HG03108 (cell line): ENCODE results near the gene SPATA3.

ENCODE experiments used
- ATAC-seq: cut with Tn5 transposase; IDR thresholded peaks from one replicate; pipeline ENCODE4 v1.9.1; 2021; ENCODE audit warnings: moderate library complexity; ENCODE audit not compliant: unreplicated experiment

The SPATA3 gene

DNA sequence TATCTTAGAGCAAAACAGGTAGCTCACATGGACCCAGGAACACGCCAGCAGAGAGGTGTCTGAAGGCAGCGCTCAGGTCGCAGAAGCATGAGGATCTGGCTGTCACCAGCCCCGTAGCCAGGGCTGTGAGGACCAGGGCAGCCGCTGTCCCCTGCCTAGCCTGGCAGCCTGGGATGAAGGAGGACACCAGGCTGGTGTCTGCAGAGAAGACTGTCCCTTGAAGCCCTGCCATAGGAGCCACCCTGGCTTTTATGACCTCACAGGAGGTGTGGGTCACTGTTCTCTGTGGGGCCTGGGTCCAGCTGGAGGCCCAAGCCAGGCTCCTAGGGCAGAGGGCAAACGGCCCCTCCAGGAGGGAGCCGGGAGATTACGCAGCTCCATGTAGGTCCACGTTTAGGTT, at the start of gene SPATA3:
Gene SPATA3, plus strand, starts transcription at position 301 of the 400 bp plus-strand sequence. CDS start 113 bp downstream, outside the sequence.
- ATAC-seq: no peak

DNA sequence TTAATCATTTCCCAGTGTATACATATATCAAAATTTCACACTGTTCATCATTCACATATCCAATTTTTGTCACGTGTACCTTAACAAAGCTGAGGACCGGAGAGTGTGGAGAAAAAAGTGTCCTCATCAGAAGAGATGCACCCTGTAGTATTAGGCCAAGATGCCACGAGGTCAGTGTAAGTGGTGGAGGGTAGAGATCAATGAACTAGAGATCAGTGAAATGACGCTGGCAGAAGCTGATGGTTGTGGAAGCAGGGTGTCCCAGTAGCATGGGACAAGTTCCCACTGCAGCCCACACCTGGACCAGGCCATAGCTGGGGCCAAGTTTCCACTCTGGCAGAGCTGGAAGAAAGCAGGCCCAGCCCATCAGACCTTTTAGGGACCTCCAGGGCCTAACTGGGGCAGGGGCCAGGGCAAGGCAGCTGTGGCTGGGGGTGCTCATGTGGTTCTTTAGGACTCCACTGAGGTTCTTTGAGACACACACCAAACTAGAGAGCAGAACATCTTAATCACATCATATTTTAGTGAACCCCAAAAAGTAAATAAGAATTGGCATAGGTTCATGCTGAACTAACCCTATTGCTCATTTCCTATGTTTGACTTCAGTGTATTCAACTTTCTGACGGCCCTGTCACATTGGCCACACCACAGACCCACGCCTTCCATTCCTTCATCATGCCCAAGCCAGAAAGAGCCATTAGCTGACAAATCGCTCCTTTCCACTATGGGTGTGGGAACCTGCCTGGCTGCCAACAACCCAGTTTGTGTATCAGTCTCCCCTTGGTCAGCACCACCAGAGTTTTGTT, 49.3 kb upstream of the SPATA3 start:
- no peak for ATAC-seq

DNA sequence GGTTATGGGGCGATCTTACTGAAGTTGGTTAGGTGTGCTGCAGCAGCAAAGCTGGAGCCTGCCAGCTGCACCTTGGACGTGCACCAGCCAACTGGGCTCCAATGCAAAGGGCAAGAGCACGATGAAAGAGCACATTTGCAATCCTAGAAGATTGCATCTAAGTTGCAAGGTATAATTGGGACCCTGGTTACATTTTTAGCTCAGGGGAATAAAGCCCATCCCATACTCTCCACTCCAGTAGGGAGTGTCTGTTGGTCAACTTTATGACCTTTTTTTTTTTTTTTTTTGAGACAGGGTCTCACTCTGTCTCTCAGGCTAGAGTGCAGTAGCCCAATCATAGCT, 48.7 kb upstream of the SPATA3 start:
- ATAC-seq: no peak

DNA sequence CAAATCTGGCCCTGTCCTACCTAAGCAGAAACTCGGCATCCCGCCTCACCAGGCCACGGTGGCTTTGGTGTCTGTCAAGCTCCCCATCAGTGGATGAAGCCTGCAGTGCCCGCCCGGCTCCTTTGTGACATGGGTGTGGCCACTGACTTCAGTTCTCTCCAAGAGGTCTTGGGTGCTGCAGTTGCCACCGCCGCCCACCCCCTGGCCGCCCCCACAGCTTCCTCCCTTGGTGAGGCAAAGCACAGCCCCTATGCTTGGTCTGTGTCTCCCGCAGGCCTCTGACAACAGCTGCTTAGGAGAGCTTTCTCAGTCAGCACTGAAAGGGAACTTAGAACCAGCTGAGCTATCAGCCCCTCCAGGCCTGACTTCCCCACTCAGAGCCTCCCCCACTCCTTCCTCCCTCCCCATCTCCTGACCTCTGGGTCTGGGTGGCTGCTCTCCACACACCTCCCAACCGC, 48.0 kb upstream of the SPATA3 start:
- no peak for ATAC-seq

DNA sequence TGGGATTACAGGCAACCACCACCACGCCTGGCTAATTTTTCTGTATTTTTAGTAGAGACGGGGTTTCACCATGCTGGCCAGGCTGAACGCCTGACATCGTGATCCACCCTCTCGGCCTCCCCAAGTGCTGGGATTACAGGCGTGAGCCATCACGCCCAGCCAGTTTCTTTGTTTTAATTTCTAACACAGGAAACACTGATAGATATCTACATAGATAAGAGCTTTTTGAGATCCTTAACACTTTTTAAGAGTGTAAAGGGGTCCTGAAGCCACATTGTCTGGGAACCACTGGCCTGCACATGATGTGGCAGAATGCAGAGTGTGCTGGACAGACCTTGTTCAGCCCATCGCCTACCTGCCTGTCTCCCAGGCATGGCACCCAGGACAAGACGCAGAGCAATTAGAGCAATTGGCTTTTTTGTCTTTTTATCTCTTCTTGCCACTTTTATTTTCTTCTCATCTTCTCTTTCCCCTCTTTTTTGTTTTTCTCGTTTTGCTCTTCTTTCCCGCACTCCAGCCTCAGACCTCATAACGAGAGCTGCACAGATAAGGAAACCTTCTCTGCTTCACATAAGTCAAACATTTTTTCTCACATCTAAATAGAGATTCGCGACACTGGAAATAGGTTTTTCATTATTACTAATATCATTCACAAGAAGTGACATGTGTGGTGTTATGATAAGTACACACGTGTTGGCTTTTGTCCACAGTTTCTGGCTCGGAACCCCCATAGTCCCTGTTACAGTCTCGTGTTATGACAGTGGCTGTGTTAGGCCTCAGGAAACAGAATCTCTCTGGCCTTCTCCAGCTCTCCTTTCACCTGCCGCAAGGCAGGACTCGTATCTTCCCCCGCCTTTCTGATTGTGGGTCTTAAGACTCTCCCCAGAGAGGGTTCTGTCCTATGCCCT, 45.7 kb upstream of the SPATA3 start:
- peak; percentile 38 for ATAC-seq

DNA sequence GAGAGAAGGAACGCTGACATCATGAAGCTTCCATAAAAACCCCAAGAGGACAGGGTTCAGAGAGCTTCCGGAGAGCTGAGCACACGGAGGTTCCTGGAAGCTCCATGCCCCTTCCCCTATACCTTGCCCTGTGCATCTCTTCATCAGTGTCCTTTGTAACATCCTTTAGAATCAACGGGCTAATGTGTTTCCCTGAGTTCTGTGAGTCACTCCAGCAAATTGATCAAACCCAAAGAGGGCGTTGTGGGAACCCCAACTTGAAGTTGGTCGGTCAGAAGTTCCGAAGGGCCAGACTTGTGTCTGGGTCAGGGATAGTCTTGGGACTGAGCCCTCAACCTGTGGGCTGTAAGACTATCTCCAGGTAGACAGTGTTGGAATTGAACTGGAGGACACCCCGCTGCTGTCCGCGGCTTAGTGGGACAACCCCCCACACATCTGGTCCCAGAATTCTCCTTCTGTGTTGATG, 45.0 kb upstream of the SPATA3 start:
- no peak for ATAC-seq

DNA sequence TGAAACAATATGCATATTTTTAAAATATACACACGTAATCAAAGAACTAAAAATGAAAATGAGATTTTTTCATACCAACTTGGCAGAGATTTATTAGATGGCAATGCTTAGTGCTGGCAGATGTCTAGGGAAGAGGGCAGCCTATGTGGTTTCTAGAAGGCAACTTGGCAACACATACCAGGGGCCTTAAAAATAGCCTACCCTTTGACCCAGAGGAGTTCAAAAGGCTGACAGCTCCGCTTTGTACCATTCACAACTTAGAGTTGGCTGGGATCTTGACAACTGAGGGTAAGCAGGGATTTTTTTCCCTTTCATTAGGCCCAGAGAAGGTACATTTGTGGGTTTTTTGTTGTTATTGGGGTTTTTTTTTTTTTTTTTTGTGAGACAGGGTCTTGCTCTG, 44.5 kb upstream of the SPATA3 start:
- ATAC-seq: no peak

DNA sequence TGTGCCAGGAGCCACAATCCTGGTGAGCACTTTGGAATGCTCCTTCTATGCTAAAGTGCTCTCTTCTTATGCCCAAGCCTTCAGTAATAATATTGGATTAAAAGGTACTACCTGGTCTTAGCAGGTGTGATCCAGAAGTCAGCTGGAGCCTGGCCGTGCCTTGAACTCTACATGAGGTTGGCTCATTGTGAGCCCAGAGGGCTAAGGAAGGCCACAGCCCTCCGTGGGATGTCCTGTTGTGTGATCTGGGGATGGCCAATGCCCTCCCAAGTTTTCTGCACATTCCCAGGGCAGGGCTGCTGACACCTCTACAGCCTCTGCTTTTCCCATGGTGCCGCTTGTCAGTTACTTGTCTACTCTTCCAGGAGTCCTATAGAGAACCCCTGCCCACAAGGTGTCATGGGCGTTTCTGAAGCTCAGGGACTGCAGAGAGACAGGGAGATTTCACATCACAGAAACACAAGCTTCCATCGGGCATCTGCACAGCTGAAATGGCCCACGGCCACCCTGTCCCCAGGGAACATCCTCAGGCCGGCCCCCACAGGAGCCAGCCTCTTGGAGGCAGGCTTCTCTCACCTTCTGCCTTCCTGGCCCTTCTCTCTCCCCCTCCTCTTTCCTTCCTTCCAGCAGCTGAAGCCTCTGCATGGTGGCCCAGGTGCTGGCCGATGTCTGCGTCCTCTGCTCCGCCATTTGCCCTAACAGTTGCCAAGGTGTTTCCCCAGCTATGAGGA, 43.5 kb upstream of the SPATA3 start:
- no peak for ATAC-seq

DNA sequence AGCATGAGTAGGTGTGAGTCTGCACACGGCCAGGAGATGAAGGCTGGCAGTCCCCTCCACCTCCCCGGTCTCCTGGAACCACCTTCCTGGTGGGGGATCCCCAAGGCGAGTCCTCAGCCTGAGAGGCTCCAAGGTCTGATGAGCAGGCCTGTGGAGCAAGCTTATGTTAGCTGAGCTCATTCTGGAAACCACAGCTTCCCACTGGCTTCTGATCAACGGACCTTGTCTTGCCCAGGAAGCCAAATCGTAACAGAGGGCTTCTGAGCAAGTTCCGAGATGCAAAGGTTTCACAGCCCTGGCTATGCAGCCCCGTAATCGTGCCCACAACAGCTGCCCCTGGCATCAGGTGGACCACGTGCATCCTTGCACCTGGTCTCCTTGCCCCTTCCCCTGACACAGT, 42.1 kb upstream of the SPATA3 start:
- peak; percentile 23 for ATAC-seq

DNA sequence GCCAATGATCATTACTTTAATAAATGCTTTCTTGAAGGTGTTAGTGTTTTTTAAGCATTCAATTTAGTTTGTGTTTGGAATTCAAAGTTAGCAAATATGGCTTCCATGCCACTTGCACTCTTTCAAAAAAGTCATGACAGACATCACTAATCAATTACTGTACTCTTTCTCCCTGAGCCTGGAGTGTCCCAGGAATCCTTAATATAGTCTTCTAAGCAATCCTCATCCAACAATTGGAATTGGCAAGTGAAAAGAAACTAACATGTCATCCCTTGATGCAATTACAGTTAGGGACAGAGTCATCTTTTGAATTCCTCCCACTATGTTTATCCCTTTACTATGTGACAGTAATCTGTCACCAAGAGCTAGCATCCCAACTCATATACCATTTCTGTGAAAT, 41.2 kb upstream of the SPATA3 start:
- no peak for ATAC-seq

DNA sequence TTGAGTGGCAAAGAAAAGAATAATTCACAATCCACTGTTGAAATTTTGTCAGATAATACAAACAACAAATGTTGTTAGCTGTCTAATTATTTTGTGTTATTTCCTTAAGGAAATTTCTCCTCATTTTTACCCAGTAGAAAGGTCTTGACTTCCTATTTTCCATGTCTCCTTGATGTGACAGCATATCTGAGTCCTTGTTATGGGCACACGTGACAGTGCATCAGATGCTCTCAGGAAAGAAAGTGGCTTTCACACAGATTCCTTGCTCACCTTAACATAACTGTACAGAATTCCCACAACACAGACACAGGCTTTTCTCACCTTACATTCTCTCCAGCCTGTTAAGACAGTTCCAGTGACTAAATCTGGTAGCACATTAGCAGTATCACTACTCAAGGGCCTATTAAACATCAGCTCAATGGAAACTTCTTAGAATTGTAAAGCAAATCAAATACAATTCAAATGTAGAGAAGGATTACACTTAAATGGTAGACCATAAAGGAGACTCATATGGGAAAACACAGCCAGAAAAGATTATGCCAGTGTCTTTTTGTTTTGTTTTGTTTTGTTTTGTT, 40.7 kb upstream of the SPATA3 start:
- no peak for ATAC-seq

DNA sequence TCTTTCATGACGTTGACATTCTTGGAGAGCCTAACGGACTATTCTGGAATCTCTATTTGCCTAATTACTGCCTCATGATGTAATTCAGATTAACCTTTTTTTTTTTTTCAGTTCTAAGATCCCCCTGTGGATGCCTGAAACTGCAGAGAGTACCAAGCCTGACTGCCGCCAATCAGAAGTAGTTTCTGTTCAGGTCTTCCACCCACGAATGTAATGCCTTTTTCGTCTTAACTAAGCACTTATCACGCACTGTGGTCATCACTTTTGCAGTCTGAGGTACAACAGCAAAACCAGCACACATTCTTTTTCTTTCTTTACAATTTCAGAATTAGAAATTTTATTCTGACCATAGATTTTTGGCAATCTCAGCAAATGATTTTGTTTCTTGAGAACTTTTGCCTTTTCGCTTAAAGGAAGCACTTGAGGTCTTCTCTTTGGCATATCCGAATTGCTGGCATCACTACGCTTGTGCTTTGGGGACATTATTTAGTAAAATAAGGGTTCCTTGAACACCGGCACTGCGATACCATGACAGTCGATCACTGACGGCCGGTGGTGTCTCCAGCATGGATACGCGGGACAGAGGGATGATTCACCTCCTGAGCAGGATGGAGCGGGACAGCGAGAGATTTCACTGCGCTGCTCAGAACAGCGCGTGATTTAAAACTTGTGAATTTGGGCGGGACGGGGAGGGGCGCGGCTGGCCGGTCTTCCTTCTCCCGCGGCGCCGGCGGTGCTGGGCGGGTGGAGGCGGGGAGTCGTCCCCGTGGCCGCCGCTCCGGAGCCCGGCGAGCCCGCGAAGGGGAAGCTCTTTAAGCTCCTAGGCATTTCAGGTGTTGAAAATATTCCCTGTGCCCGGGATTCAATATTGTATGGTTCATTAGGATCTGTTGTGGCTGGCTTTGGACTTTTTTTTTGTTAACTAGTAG, 38.8 kb upstream of the SPATA3 start:
- peak; percentile 64 for ATAC-seq

DNA sequence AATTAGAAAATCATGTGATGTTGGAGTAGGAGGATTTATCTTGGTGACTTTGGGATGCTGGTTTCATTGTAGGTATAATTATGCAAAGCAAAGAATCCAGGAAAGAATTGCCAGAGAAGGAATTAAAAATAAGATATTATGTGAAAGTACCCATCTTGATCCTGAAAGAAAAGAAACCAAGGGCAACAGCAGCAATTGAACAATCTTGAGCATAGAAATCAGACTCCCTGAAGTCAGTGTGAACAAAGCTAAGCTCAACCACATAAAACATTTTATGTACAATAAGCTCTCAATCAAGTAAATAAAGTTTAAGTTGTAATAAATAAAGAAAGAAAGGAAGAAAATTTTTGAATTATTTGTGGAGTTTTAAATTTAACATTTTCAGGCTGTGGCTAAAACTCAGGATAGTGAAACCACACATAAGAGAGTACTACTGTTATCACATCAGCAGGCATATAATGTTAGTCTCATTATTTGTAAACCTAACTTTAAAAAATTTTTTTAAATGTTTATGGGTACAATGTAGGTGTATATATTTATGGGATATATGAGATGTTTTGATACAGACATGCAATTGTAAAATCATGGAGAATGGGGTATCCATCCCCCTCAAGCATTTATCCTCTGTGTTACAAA, 38.0 kb upstream of the SPATA3 start:
- ATAC-seq: no peak

DNA sequence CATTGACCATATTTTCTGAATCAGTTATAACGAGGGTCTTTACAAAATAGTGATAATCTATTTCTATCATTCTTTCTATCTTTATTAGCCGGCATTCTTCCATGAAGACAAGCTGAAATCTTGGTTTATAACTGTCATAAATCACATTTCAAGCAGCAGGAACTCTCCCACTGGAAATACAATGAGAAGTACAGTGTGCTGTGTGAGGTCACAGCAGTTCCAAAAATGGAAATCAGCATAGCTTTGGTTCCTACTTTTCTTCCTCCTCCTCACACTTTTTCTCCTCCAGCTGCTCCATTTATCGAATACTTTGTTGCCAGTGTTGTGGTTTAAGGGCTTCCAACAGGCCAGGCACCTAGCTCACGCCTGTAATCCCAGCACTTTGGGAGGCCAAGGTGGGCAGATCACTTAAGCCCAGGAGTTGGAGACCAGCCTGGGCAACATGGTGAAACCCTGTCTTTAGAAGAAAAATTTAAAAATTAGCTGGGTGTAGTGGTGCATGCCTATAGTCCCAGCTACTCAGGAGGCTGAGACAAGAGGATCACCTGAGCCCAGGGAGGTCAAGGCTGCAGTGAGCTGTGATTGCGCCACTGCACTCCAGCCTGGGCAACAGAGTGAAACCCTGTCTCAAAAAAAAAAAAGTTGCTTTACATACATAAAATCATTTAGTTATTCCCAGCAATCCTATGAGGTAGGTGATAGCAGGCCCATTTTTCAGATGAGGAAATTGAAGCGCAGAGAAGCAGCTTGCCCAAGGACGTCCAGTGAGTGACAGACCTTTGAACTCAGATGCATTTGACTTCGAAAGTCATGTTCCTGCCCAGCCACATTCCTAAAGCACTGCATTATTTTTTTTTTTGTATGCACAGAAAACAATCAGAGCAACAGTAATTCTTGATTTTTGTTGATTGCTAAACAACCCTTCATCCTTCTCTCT, 36.8 kb upstream of the SPATA3 start:
- ATAC-seq: no peak

DNA sequence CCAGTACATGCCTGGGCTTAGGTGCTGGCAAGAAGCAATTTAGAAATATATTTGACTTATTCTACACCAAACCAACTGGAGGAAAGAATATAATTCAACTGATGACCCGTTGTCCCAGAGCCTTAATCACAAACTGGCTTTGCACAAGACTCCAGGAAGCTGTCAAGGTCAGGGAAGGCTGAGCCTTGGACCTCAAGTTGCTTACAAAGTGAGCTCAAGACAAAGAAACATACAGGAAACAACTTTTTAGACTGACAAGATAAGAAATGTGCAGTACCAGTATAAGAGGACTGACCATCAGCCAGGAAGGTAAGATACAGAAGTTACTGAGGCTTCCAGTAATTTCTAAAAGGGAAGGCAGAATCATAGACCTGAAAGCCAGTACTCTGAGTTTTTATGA, 35.9 kb upstream of the SPATA3 start:
- ATAC-seq: no peak

DNA sequence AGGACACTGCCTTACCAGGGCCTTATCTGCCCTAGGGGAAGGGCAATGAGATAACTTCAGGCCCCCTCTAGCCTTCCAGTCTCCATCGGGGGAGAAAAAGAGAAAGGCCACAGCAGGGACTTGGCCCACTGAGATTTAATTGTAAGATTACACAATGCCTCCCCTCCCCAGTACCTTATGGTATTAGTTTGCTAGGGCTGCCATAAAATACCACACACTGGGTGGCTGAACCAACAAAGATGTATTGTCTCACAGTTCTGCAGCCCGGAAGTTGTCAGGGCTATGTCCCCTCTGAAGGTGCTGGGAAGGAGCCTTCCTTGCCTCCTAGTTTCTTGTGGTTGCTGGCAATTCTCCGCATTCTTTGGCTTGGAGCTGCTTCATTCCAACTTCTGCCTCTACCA, 34.8 kb upstream of the SPATA3 start:
- ATAC-seq: no peak

DNA sequence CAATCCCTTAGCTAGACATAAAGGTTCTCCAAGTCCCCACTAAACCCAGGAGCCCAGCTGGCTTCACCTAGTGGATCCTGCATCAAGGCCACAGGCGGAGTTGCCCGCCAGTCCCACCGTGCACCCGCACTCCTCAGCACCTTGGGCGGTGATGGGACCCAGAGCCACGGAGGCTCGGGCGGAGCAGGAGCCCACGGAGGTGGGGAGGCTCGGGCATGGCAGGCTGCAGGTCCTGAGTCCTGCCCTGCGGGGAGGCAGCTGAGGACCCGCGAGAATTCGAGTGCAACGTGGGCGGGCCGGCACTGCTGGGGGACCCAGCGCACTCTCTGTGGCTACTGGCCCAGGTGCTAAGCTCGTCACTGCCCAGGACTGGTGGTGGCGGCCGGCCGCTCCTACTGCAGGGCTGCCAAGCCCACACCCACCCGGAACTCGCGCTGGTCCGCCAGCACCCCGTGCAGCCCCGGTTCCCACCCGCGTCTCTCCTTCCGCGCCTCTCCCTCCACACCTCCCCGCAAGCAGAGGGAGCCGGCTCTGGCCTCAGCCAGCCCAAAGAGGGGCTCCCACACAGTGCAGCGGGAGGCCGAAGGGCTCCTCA, 31.7 kb upstream of the SPATA3 start:
- no peak for ATAC-seq

DNA sequence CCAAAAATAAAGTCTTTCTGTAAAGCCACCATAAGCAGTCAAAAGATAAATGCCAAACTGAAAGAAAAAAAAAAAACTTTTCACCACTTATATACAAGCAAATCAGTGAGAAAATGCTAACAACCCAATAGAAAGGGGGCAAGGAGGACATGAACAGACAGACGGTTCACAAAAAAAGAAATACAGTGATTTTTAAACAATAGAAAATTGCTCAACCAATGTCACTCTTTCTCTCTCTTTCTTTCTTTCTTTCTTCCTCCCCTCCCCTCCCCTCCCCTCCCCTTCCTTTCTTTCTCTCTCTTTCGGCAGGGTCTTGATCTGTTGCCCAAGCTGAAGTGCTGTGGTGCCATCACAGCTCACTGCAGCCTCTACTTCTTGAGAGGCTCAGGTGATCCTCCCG, 28.8 kb upstream of the SPATA3 start:
- no peak for ATAC-seq
